Fibroblast of lung (primary cell): ENCODE results near the gene TDP1. TPM values are rescaled to one million over a fixed set of nuclear protein-coding genes. Genes with fewer than 3 reads are reported as not detected.

Source experiments
- DNase-seq, 2 donors: peaks; one replicate each; pipeline versions ENCODE4 v3.0.0 to v3.0.0-alpha.2; 2010; ENCODE audit warnings: low read depth in 2 of 2
- H2AFZ ChIP-seq: 2 replicates; pipeline ENCODE4 v1.5.1; 2012; ENCODE audit warnings: low read length, control low read depth, inconsistent platforms
- H3K27ac ChIP-seq: 2 replicates; pipeline ENCODE4 v1.5.1; 2011; ENCODE audit warnings: low read length, control low read depth; ENCODE audit not compliant: insufficient read depth
- H3K27me3 ChIP-seq: 2 replicates; pipeline ENCODE4 v1.5.1; 2011; ENCODE audit warnings: mild to moderate bottlenecking, low read length; ENCODE audit not compliant: control insufficient read depth, insufficient read depth
- H3K36me3 ChIP-seq: 2 replicates; pipeline ENCODE4 v1.5.1; 2011; ENCODE audit warnings: low read length; ENCODE audit not compliant: control insufficient read depth, insufficient read depth
- H3K4me1 ChIP-seq: 2 replicates; pipeline ENCODE4 v1.5.1; 2011; ENCODE audit warnings: low read length; ENCODE audit not compliant: control insufficient read depth, insufficient read depth; ENCODE audit errors: extremely low read depth
- H3K4me2 ChIP-seq: 2 replicates; pipeline ENCODE4 v1.5.1; 2011; ENCODE audit warnings: low read length, control low read depth; ENCODE audit not compliant: insufficient read depth; ENCODE audit errors: extremely low read depth
- H3K4me3 ChIP-seq, 4 experiments: fragments of 200-600 bp in 1 of 4; sonication (generic) in 1 of 4; replicated peaks in 1 of 4; 2 replicates each; pipeline ENCODE4 v1.5.1; 2011 to 2016; ENCODE audit warnings: low read length in 4 of 4, low read depth in 3 of 4, mild to moderate bottlenecking in 3 of 4, control low read depth in 2 of 4, inconsistent platforms in 1 of 4, mixed read lengths in 1 of 4; ENCODE audit not compliant: insufficient read depth in 1 of 4; ENCODE audit errors: control extremely low read depth in 1 of 4
- H3K79me2 ChIP-seq: 2 replicates; pipeline ENCODE4 v1.5.1; 2012; ENCODE audit warnings: mild to moderate bottlenecking, low read length, inconsistent platforms; ENCODE audit not compliant: control insufficient read depth, insufficient read depth
- H3K9ac ChIP-seq: 2 replicates; pipeline ENCODE4 v1.5.1; 2011; ENCODE audit warnings: mild to moderate bottlenecking, low read length, control low read depth; ENCODE audit not compliant: insufficient read depth
- H3K9me3 ChIP-seq: 2 replicates; pipeline ENCODE4 v1.5.1; 2012; ENCODE audit warnings: low read depth, low read length; ENCODE audit not compliant: control insufficient read depth, insufficient read depth
- H4K20me1 ChIP-seq: 2 replicates; pipeline ENCODE4 v1.5.1; 2011; ENCODE audit warnings: low read length; ENCODE audit not compliant: control insufficient read depth, insufficient read depth; ENCODE audit errors: extremely low read depth
- CTCF ChIP-seq, 2 donors: IDR thresholded peaks in 1 of 2; conservative IDR thresholded peaks in 1 of 2; 1 replicate in 1 of 2; 2 replicates in 1 of 2; pipeline ENCODE4 v1.5.1; 2011 to 2012; ENCODE audit warnings: low read length in 2 of 2, control low read depth in 1 of 2, inconsistent platforms in 1 of 2, low read depth in 1 of 2, mild to moderate bottlenecking in 1 of 2
- EZH2 ChIP-seq: IDR thresholded peaks from 2 replicates; pipeline ENCODE4 v1.5.1; 2012; ENCODE audit warnings: low read length, control low read depth, mild to moderate bottlenecking; ENCODE audit errors: missing control alignments
- polyA plus RNA-seq, 2 donors: library from polyadenylated mRNA; depleted of rRNA in 1 of 2; stranded (reverse) in 1 of 2; unstranded in 1 of 2; fragments of >200 nt; gene quantifications; 2 replicates each; pipeline ENCODE4 v1.2.1, GENCODE V29; 2011 to 2012; ENCODE audit warnings: missing spikeins in 1 of 2
- total RNA-seq: library from RNA; depleted of rRNA; stranded (reverse); fragments of >200 nt; gene quantifications from 2 replicates; pipeline ENCODE4 v1.2.1, GENCODE V29; 2014

Gene TDP1
- total and polyA plus RNA-seq, 2 donors (not counting 1 experiment from before 2014, with no cell fraction given): 11.7 to 13.7 TPM

GRCh38 chr14:89957791-89958190 is 2.1 kb downstream of the TDP1 start:
- no peak overlapping the region for H3K9ac ChIP-seq
- TF ChIP-seq EZH2 (no peak), CTCF (conservative IDR thresholded peaks at IDR 0.05 in 1 of 2, IDR thresholded peaks at IDR 0.05 in 1 of 2; ENCODE audit: low read depth in 1 of 2, low read length in 2 of 2) (no peak)
- no peaks in the 10 kb centered on the region for H3K27me3 ChIP-seq
- no peaks in the 10 kb centered on the region for H3K36me3 ChIP-seq
- no peaks in the 10 kb centered on the region for H3K9me3 ChIP-seq
- peaks cover 20% of the 10 kb centered on the region for H3K79me2 ChIP-seq
- H3K27ac ChIP-seq: no peak overlapping the region
- DNase-seq: peak in 1 of 2 donors; percentile 45
- H4K20me1 ChIP-seq: no peaks in the 10 kb centered on the region
- no peak overlapping the region for H2AFZ ChIP-seq
- no peak overlapping the region for H3K4me3 ChIP-seq
- H3K4me2 ChIP-seq: no peak overlapping the region
- peaks cover 2% of the 10 kb centered on the region for H3K4me1 ChIP-seq

- Histone ChIP-seq H3K36me3 (no peaks in the 10 kb centered on the region), H3K79me2 (peaks cover 20% of the 10 kb centered on the region), H3K9me3 (no peaks in the 10 kb centered on the region), H3K4me2 (no peak overlapping the region), H4K20me1 (no peaks in the 10 kb centered on the region), H2AFZ (no peak overlapping the region), H3K9ac (no peak overlapping the region), H3K27ac (no peak overlapping the region), H3K4me1 (no peaks in the 10 kb centered on the region), H3K27me3 (no peaks in the 10 kb centered on the region), H3K4me3 (no peak overlapping the region)
- TF ChIP-seq EZH2 (no peak), CTCF (conservative IDR thresholded peaks at IDR 0.05 in 1 of 2, IDR thresholded peaks at IDR 0.05 in 1 of 2; ENCODE audit: low read depth in 1 of 2, low read length in 2 of 2) (no peak)
- DNase-seq: no peak
Measured at GRCh38 chr14:89958966-89959365, 3.2 kb downstream of the TDP1 start.

GRCh38 chr14:89959853-89960445 is 4.2 kb downstream of the TDP1 start:
- TF ChIP-seq EZH2 (no peak), CTCF (conservative IDR thresholded peaks at IDR 0.05 in 1 of 2, IDR thresholded peaks at IDR 0.05 in 1 of 2; ENCODE audit: low read depth in 1 of 2, low read length in 2 of 2) (no peak)

More at GRCh38 chr14:89959853-89960445, 4.2 kb downstream of the TDP1 start:
- Histone ChIP-seq H3K27ac (no peak overlapping the region), H2AFZ (no peak overlapping the region), H3K4me3 (no peak overlapping the region), H3K9me3 (no peaks in the 10 kb centered on the region), H3K36me3 (no peaks in the 10 kb centered on the region), H3K79me2 (peaks cover 20% of the 10 kb centered on the region), H3K4me2 (no peak overlapping the region), H3K4me1 (no peaks in the 10 kb centered on the region), H4K20me1 (no peaks in the 10 kb centered on the region), H3K27me3 (no peaks in the 10 kb centered on the region), H3K9ac (no peak overlapping the region)
- DNase-seq: no peak
